Measurements from ENCODE around the gene ERO1A.

ERO1A gene

GRCh38 chr14:52602131-52602530 lies 93.2 kb downstream of the ERO1A start:
- Histone ChIP-seq H3K9me3 (ENCODE audit: control insufficient read depth, low read length) (no peaks in the 10 kb centered on the region), H3K36me3 (ENCODE audit: control insufficient read depth, insufficient read depth, low read length) (no peaks in the 10 kb centered on the region)

GRCh38 chr14:52599974-52600373 lies 95.4 kb downstream of the ERO1A start:
- Histone ChIP-seq H3K27me3 (ENCODE audit: control insufficient read depth, insufficient read depth, low read length) (no peaks in the 10 kb centered on the region), H3K36me3 (ENCODE audit: control insufficient read depth, insufficient read depth, low read length) (no peaks in the 10 kb centered on the region), H3K4me1 (no peaks in the 10 kb centered on the region), H2AFZ (no peak overlapping the region), H3K4me3 (ENCODE audit: low read depth, low read length) (no peak overlapping the region), H3K4me2 (ENCODE audit: low read length) (no peak overlapping the region), H3K79me2 (no peaks in the 10 kb centered on the region), H3K27ac (no peak overlapping the region), H3K9ac (no peak overlapping the region), H3K9me3 (ENCODE audit: control insufficient read depth, low read length) (no peaks in the 10 kb centered on the region)
- no peak for TF ChIP-seq CTCF (IDR thresholded peaks at IDR 0.05)

More at GRCh38 chr14:52602131-52602530, 93.2 kb downstream of the ERO1A start:
- H3K27ac ChIP-seq: no peak overlapping the region
- no peak overlapping the region for H3K9ac ChIP-seq
- no peak for TF ChIP-seq CTCF (IDR thresholded peaks at IDR 0.05)
- no peak overlapping the region for H3K4me3 ChIP-seq (ENCODE audit: low read depth, low read length)
- no peaks in the 10 kb centered on the region for H3K4me1 ChIP-seq
- no peaks in the 10 kb centered on the region for H3K27me3 ChIP-seq (ENCODE audit: control insufficient read depth, insufficient read depth, low read length)
- H3K4me2 ChIP-seq (ENCODE audit: low read length): no peak overlapping the region
- H2AFZ ChIP-seq: no peak overlapping the region
- H3K79me2 ChIP-seq: no peaks in the 10 kb centered on the region

GRCh38 chr14:52598568-52598967 lies 96.8 kb downstream of the ERO1A start:
- Histone ChIP-seq H3K4me2 (ENCODE audit: low read length) (no peak overlapping the region), H3K4me1 (no peaks in the 10 kb centered on the region), H3K4me3 (ENCODE audit: low read depth, low read length) (no peak overlapping the region), H3K27me3 (ENCODE audit: control insufficient read depth, insufficient read depth, low read length) (no peaks in the 10 kb centered on the region), H3K27ac (no peak overlapping the region), H3K9me3 (ENCODE audit: control insufficient read depth, low read length) (no peaks in the 10 kb centered on the region), H3K9ac (no peak overlapping the region), H2AFZ (no peak overlapping the region), H3K36me3 (ENCODE audit: control insufficient read depth, insufficient read depth, low read length) (no peaks in the 10 kb centered on the region), H3K79me2 (no peaks in the 10 kb centered on the region)
- no peak for TF ChIP-seq CTCF (IDR thresholded peaks at IDR 0.05)

DNA sequence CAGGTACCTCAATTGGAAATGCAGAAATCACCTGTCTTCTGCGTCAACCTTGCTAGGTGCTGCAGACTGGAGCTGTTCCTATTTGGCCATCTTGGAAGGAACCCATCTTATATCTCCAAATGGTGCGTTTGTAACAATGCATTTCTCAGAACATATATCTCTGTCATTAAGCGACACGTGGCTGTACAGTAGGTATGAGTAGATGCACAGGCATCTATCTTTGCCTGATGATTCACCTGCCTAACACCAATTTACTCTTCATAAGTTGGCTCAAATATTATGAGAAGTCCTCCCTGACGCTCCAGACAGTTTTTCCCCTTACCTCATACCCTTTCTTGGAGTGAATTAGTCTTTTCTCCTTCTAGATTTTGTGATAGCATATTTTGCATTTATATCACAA lies 98.5 kb downstream of the ERO1A start:
- H3K4me2 ChIP-seq (ENCODE audit: low read length): no peak overlapping the region
- no peak overlapping the region for H2AFZ ChIP-seq
- TF ChIP-seq CTCF (IDR thresholded peaks at IDR 0.05): no peak

GRCh38 chr14:52596320-52596719 lies 99.0 kb downstream of the ERO1A start:
- H3K4me1 ChIP-seq: no peaks in the 10 kb centered on the region
- H3K4me2 ChIP-seq (ENCODE audit: low read length): no peak overlapping the region
- H3K27ac ChIP-seq: no peak overlapping the region
- no peak overlapping the region for H2AFZ ChIP-seq
- no peaks in the 10 kb centered on the region for H3K27me3 ChIP-seq (ENCODE audit: control insufficient read depth, insufficient read depth, low read length)
- H3K4me3 ChIP-seq (ENCODE audit: low read depth, low read length): no peak overlapping the region
- H3K79me2 ChIP-seq: no peaks in the 10 kb centered on the region
- no peak overlapping the region for H3K9ac ChIP-seq
- H3K9me3 ChIP-seq (ENCODE audit: control insufficient read depth, low read length): no peaks in the 10 kb centered on the region
- no peaks in the 10 kb centered on the region for H3K36me3 ChIP-seq (ENCODE audit: control insufficient read depth, insufficient read depth, low read length)
- no peak for TF ChIP-seq CTCF (IDR thresholded peaks at IDR 0.05)

More for the DNA sequence above, 98.5 kb downstream of the ERO1A start:
- Histone ChIP-seq H3K27ac (no peak overlapping the region), H3K9ac (no peak overlapping the region), H3K79me2 (no peaks in the 10 kb centered on the region), H3K36me3 (ENCODE audit: control insufficient read depth, insufficient read depth, low read length) (no peaks in the 10 kb centered on the region), H3K4me1 (no peaks in the 10 kb centered on the region), H3K4me3 (ENCODE audit: low read depth, low read length) (no peak overlapping the region), H3K9me3 (ENCODE audit: control insufficient read depth, low read length) (no peaks in the 10 kb centered on the region), H3K27me3 (ENCODE audit: control insufficient read depth, insufficient read depth, low read length) (no peaks in the 10 kb centered on the region)
